Sigmoid colon (tissue), 7 donors: ENCODE data around the gene MBTPS2. TPM values are rescaled to one million over a fixed set of nuclear protein-coding genes. Genes with fewer than 3 reads are reported as not detected.

ENCODE experiments used
- DNase-seq: peaks from one replicate; pipeline ENCODE4 v3.0.0-alpha.2; 2019
- H3K27ac ChIP-seq, 4 donors: fragments of 200-600 bp; sonication (generic); one replicate each; pipeline ENCODE4 v1.5.1; 2016 to 2019; ENCODE audit warnings: mild to moderate bottlenecking in 1 of 4
- H3K27me3 ChIP-seq, 3 donors: fragments of 200-600 bp; sonication (generic); one replicate each; pipeline ENCODE4 v1.5.1; 2019; ENCODE audit warnings: mild to moderate bottlenecking in 1 of 3
- H3K36me3 ChIP-seq, 4 donors: fragments of 200-600 bp; sonication (generic); one replicate each; pipeline ENCODE4 v1.5.1; 2016 to 2019
- H3K4me1 ChIP-seq, 4 donors: fragments of 200-600 bp; sonication (generic); one replicate each; pipeline ENCODE4 v1.5.1; 2017 to 2019
- H3K4me3 ChIP-seq, 4 donors: fragments of 200-600 bp; sonication (generic); one replicate each; pipeline ENCODE4 v1.5.1; 2017 to 2019; ENCODE audit warnings: mild to moderate bottlenecking in 2 of 4, moderate library complexity in 1 of 4
- H3K9me3 ChIP-seq, 4 donors: fragments of 200-600 bp in 3 of 4; sonication (generic) in 3 of 4; one replicate each; pipeline versions ENCODE4 v1.5.1 to v1.6.1; 2013 to 2019
- EP300 ChIP-seq, 4 donors: sonication (generic); formaldehyde crosslinking; IDR thresholded peaks; one replicate each; pipeline ENCODE4 v1.6.1; 2017; ENCODE audit warnings: antibody characterized with exemption in 4 of 4
- POLR2AphosphoS5 ChIP-seq, 4 donors: sonication (generic); formaldehyde crosslinking; IDR thresholded peaks; one replicate each; pipeline ENCODE4 v1.6.1; 2017; ENCODE audit warnings: antibody characterized with exemption in 4 of 4
- WGBS, 2 donors: extraction: QIAGEN DNeasy Blood & Tissue Kit; methylation state at CpG; one replicate each; pipeline ENCODE4 v1.1.7; 2013; 5-methylcytosine and 5-hydroxymethylcytosine counted together
- intact Hi-C: fragments of 100-400 bp; cut with DNase I; formaldehyde crosslinking; loops from one replicate; pipeline ENCODE4 v1.15.1; 2023
- polyA plus RNA-seq, 3 donors: library from polyadenylated mRNA; stranded (reverse); fragments of 200-250 nt; gene quantifications; one replicate each; pipeline ENCODE4 v1.2.3, GENCODE V29; 2013
- small RNA-seq, 3 donors: library from RNA; depleted of rRNA; stranded (forward); fragments of <200 nt; gene quantifications; one replicate each; pipeline ENCODE3, GENCODE V24; 2016
- total RNA-seq, 4 donors: library from RNA; depleted of rRNA; stranded (reverse); fragments of >200 nt; gene quantifications; one replicate each; pipeline ENCODE4 v1.1.0, GENCODE V29; 2016
- donor health status: healthy with polysubstance abuse.
- donor health status: Bipolar disorder and iron deficiency.
- donor health status: healthy.

The MBTPS2 gene
- total and polyA plus RNA-seq, 7 donors: under 0.01 to 15.8 (median 9.9) TPM

DNA sequence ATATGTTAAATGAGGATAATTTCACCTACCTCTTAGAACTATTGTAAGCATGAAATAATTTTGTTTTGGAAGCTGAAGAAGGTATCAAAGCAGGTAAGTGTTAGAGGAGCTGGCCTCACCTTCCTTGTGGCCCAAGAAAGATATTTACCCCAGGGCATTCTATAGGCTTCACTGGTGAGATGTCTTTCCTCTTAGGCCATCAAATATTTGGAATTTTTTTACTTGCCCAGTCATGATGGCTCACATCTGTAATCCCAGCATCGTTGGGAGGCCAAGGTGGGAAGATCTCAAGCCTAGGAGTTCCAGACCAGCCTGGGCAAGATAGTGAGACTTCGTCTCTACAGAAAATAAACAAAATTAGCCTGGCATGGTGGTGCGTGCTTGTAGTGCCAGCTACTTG, 95.0 kb downstream of the MBTPS2 start:
- Histone ChIP-seq H3K9me3 (no peaks in the 10 kb centered on the region), H3K4me1 (no peaks in the 10 kb centered on the region), H3K27ac (no peak overlapping the region), H3K4me3 (no peak overlapping the region), H3K27me3 (no peaks in the 10 kb centered on the region), H3K36me3 (no peaks in the 10 kb centered on the region)
- intact Hi-C loops: no loop called here
- 88% methylated on average over 3 of the region's 3 CpGs for WGBS, 2 donors
- TF ChIP-seq POLR2AphosphoS5 (IDR thresholded peaks at IDR 0.05): no peak
- TF ChIP-seq EP300 (IDR thresholded peaks at IDR 0.05): no peak
- DNase-seq: no peak

Small RNA genes within 50 kb of the gene (small RNA-seq; reads per million reads assigned to genes)
- gene U73479.1: 0 reads per million in 3 donors

Other genes with a start within 250 kb of the MBTPS2 start
- gene KLHL34, start 181.3 kb upstream of the MBTPS2 start, total RNA-seq: under 1 TPM in 1 of 4 donors, not detected in 3; 0.28 TPM
- gene KLHL34, start 181.3 kb upstream of the MBTPS2 start, polyA plus RNA-seq: 1 to 10 TPM; 1.2 to 1.5 (median 1.2) TPM
- 100 to 1,000 TPM in 1 of 4 donors, 10 to 100 TPM in 3; 23.4 to 111 (median 31.9) TPM for gene SMPX, start 81.5 kb upstream of the MBTPS2 start, total RNA-seq
- gene SMPX, start 81.5 kb upstream of the MBTPS2 start, polyA plus RNA-seq: 1 to 10 TPM in 1 of 3 donors, under 1 TPM in 1, not detected in 1; 0.89 to 4.8 TPM
- gene YY2, start 16.4 kb downstream of the MBTPS2 start, total RNA-seq: 1 to 10 TPM; 2.1 to 4.2 (median 3.0) TPM
- under 1 TPM in 1 of 3 donors, not detected in 2; 0.77 TPM for gene YY2, start 16.4 kb downstream of the MBTPS2 start, polyA plus RNA-seq
- 10 to 100 TPM; 62.6 to 84.5 (median 70.0) TPM for gene SMS, start 101.1 kb downstream of the MBTPS2 start, total RNA-seq
- gene SMS, start 101.1 kb downstream of the MBTPS2 start, polyA plus RNA-seq: 10 to 100 TPM; 64.3 to 65.8 (median 64.5) TPM
- under 1 TPM; 0.16 to 0.83 (median 0.76) TPM for gene PHEX, start 192.7 kb downstream of the MBTPS2 start, total RNA-seq
- gene PHEX, start 192.7 kb downstream of the MBTPS2 start, polyA plus RNA-seq: under 1 TPM in 1 of 3 donors, not detected in 2; 0.17 TPM